Parathyroid adenoma (tissue), 2 donors: ENCODE measurements around the gene IQGAP3.

Source experiments
- H2AFZ ChIP-seq: fragments of 300-600 bp; sonication (generic); one replicate; pipeline ENCODE4 v1.7.0; 2017; ENCODE audit warnings: antibody characterized with exemption, mild to moderate bottlenecking
- H3K27ac ChIP-seq: fragments of 300-600 bp; sonication (generic); one replicate; pipeline ENCODE4 v1.7.0; 2017
- H3K27me3 ChIP-seq: fragments of 300-600 bp; sonication (generic); one replicate; pipeline ENCODE4 v1.7.0; 2017; ENCODE audit warnings: low read length; ENCODE audit not compliant: control insufficient read depth, insufficient read depth
- H3K36me3 ChIP-seq: fragments of 300-600 bp; sonication (generic); one replicate; pipeline ENCODE4 v1.7.0; 2017; ENCODE audit warnings: low read length; ENCODE audit not compliant: control insufficient read depth, insufficient read depth
- H3K4me1 ChIP-seq: fragments of 300-600 bp; sonication (generic); one replicate; pipeline ENCODE4 v1.7.0; 2017; ENCODE audit warnings: control low read depth
- H3K4me2 ChIP-seq: fragments of 300-600 bp; sonication (generic); one replicate; pipeline ENCODE4 v1.7.0; 2017; ENCODE audit warnings: low read length
- H3K4me3 ChIP-seq: fragments of 300-600 bp; sonication (generic); one replicate; pipeline ENCODE4 v1.7.0; 2017; ENCODE audit warnings: low read depth, low read length
- H3K79me2 ChIP-seq: fragments of 300-600 bp; sonication (generic); one replicate; pipeline ENCODE4 v1.7.0; 2017; ENCODE audit warnings: control low read depth
- H3K9ac ChIP-seq: fragments of 300-600 bp; sonication (generic); one replicate; pipeline ENCODE4 v1.7.0; 2017; ENCODE audit warnings: mild to moderate bottlenecking
- H3K9me3 ChIP-seq: fragments of 300-600 bp; sonication (generic); one replicate; pipeline ENCODE4 v1.7.0; 2017; ENCODE audit warnings: low read length; ENCODE audit not compliant: control insufficient read depth
- CTCF ChIP-seq: fragments of 300-600 bp; sonication (generic); IDR thresholded peaks from one replicate; pipeline ENCODE4 v1.7.0; 2017; ENCODE audit warnings: antibody characterized with exemption, mild to moderate bottlenecking
- donor health status: primary hyperparathyroidism.

Gene IQGAP3

GRCh38 chr1:156523801-156524480 is 48.4 kb downstream of the IQGAP3 start:
- TF ChIP-seq CTCF = no peak
- H3K27ac ChIP-seq = no peak overlapping the region

GRCh38 chr1:156522443-156522970 is 49.9 kb downstream of the IQGAP3 start:
- no peaks in the 10 kb centered on the region for H3K9me3 ChIP-seq
- H3K9ac ChIP-seq = no peak overlapping the region
- no peak overlapping the region for H3K4me3 ChIP-seq
- no peaks in the 10 kb centered on the region for H3K36me3 ChIP-seq
- no peak overlapping the region for H2AFZ ChIP-seq
- TF ChIP-seq CTCF = no peak
- no peak overlapping the region for H3K27ac ChIP-seq
- no peaks in the 10 kb centered on the region for H3K4me1 ChIP-seq
- H3K79me2 ChIP-seq = no peaks in the 10 kb centered on the region
- H3K27me3 ChIP-seq = no peaks in the 10 kb centered on the region
- H3K4me2 ChIP-seq = no peak overlapping the region

More at GRCh38 chr1:156523801-156524480, 48.4 kb downstream of the IQGAP3 start:
- Histone ChIP-seq H3K4me2 (no peak overlapping the region), H3K4me1 (no peaks in the 10 kb centered on the region), H3K4me3 (no peak overlapping the region), H3K27me3 (no peaks in the 10 kb centered on the region), H2AFZ (no peak overlapping the region), H3K9ac (no peak overlapping the region), H3K79me2 (no peaks in the 10 kb centered on the region), H3K9me3 (no peaks in the 10 kb centered on the region), H3K36me3 (no peaks in the 10 kb centered on the region)

- H3K9me3 ChIP-seq = no peaks in the 10 kb centered on the region
- no peak for TF ChIP-seq CTCF
- H3K4me1 ChIP-seq = no peaks in the 10 kb centered on the region
- H3K9ac ChIP-seq = no peak overlapping the region
- no peaks in the 10 kb centered on the region for H3K27me3 ChIP-seq
- H3K4me2 ChIP-seq = no peak overlapping the region
- H3K27ac ChIP-seq = no peak overlapping the region
- H3K79me2 ChIP-seq = no peaks in the 10 kb centered on the region
- H2AFZ ChIP-seq = no peak overlapping the region
- H3K4me3 ChIP-seq = no peak overlapping the region
- no peaks in the 10 kb centered on the region for H3K36me3 ChIP-seq
These were observed 54.6 kb downstream of the IQGAP3 start for GRCh38 chr1:156517748-156518147.

GRCh38 chr1:156516821-156517220 is 55.5 kb downstream of the IQGAP3 start:
- H3K79me2 ChIP-seq = no peaks in the 10 kb centered on the region
- H3K4me2 ChIP-seq = no peak overlapping the region
- H3K9me3 ChIP-seq = no peaks in the 10 kb centered on the region
- H3K4me3 ChIP-seq = no peak overlapping the region
- no peaks in the 10 kb centered on the region for H3K4me1 ChIP-seq
- H2AFZ ChIP-seq = no peak overlapping the region
- no peaks in the 10 kb centered on the region for H3K27me3 ChIP-seq
- no peak overlapping the region for H3K27ac ChIP-seq
- TF ChIP-seq CTCF = no peak
- H3K36me3 ChIP-seq = no peaks in the 10 kb centered on the region
- H3K9ac ChIP-seq = no peak overlapping the region

GRCh38 chr1:156515956-156516355 is 56.4 kb downstream of the IQGAP3 start:
- H3K9me3 ChIP-seq = no peaks in the 10 kb centered on the region
- no peaks in the 10 kb centered on the region for H3K36me3 ChIP-seq
- H3K4me3 ChIP-seq = no peak overlapping the region
- H3K27me3 ChIP-seq = no peaks in the 10 kb centered on the region
- H3K27ac ChIP-seq = no peak overlapping the region
- H3K9ac ChIP-seq = no peak overlapping the region
- no peak overlapping the region for H2AFZ ChIP-seq
- no peaks in the 10 kb centered on the region for H3K4me1 ChIP-seq
- TF ChIP-seq CTCF = no peak
- H3K4me2 ChIP-seq = no peak overlapping the region
- no peaks in the 10 kb centered on the region for H3K79me2 ChIP-seq
